Measurements from ENCODE around the gene ANXA6. TPM values are rescaled to one million over a fixed set of nuclear protein-coding genes. Genes with fewer than 3 reads are reported as not detected.

ANXA6 gene
- total RNA-seq, 1 experiment from 2014 or later: 331 TPM

GRCh38 chr5:151086905-151087360, 70.6 kb downstream of the ANXA6 start:
- no peaks in the 10 kb centered on the region for H3K36me3 ChIP-seq
- no peak overlapping the region for H3K4me3 ChIP-seq
- no peak for DNase-seq
- no peaks in the 10 kb centered on the region for H3K27me3 ChIP-seq
- no peaks in the 10 kb centered on the region for H3K9me3 ChIP-seq

GRCh38 chr5:151086192-151086869, 71.2 kb downstream of the ANXA6 start:
- no peaks in the 10 kb centered on the region for H3K9me3 ChIP-seq
- H3K36me3 ChIP-seq: no peaks in the 10 kb centered on the region
- DNase-seq: no peak
- no peaks in the 10 kb centered on the region for H3K27me3 ChIP-seq
- no peak overlapping the region for H3K4me3 ChIP-seq

- DNase-seq: no peak
- H3K27me3 ChIP-seq: no peaks in the 10 kb centered on the region
- H3K36me3 ChIP-seq: no peaks in the 10 kb centered on the region
- H3K9me3 ChIP-seq: no peaks in the 10 kb centered on the region
- H3K4me3 ChIP-seq: no peak overlapping the region
Observed at GRCh38 chr5:151085517-151086041, 72.0 kb downstream of the ANXA6 start.

- Histone ChIP-seq H3K27me3 (no peaks in the 10 kb centered on the region), H3K4me3 (no peak overlapping the region), H3K36me3 (no peaks in the 10 kb centered on the region), H3K9me3 (no peaks in the 10 kb centered on the region)
- DNase-seq: no peak
Observed at GRCh38 chr5:151084363-151084762, 73.2 kb downstream of the ANXA6 start.

- Histone ChIP-seq H3K9me3 (no peaks in the 10 kb centered on the region), H3K36me3 (peaks cover 7% of the 10 kb centered on the region), H3K27me3 (no peaks in the 10 kb centered on the region), H3K4me3 (no peak overlapping the region)
- DNase-seq: no peak
Observed at GRCh38 chr5:151083081-151083676, 74.4 kb downstream of the ANXA6 start.

DNA sequence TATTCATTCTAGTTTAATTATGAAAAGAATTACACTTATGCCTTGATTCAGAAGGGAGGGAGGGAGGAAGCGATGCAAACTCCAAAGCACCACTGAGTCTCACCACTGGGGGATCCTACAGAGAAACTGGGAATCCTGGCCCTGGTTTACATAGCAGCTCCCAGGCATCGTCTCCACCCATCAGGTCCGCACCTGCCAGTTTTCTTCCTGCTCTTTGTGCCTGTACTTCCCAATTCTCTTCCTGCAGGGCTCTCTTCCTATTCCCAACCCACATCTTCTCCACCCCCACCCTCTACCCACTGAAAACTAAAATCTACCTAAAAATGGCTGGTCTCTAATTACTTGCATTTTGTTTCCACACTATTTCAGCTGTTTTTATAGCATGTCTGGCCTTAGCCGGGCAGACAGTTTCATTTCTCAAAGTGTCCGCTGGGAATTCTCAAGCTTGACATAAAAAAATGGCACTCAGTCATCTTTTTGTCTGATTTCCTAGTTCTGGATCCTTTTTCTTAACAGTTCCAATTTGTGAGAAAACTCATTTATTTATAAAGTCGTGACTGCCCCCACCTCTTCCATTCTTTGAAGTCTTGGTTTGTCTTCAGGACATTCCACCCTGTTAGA, 75.2 kb downstream of the ANXA6 start:
- H3K4me3 ChIP-seq: no peak overlapping the region
- peaks cover 14% of the 10 kb centered on the region for H3K36me3 ChIP-seq
- H3K27me3 ChIP-seq: no peaks in the 10 kb centered on the region
- no peaks in the 10 kb centered on the region for H3K9me3 ChIP-seq
- no peak for DNase-seq

- no peak for DNase-seq
- peak overlapping the region; percentile 84 for H3K4me3 ChIP-seq
- peaks cover 18% of the 10 kb centered on the region for H3K36me3 ChIP-seq
- H3K9me3 ChIP-seq: no peaks in the 10 kb centered on the region
- no peaks in the 10 kb centered on the region for H3K27me3 ChIP-seq
Observed at GRCh38 chr5:151081431-151082281, 75.9 kb downstream of the ANXA6 start.

DNA sequence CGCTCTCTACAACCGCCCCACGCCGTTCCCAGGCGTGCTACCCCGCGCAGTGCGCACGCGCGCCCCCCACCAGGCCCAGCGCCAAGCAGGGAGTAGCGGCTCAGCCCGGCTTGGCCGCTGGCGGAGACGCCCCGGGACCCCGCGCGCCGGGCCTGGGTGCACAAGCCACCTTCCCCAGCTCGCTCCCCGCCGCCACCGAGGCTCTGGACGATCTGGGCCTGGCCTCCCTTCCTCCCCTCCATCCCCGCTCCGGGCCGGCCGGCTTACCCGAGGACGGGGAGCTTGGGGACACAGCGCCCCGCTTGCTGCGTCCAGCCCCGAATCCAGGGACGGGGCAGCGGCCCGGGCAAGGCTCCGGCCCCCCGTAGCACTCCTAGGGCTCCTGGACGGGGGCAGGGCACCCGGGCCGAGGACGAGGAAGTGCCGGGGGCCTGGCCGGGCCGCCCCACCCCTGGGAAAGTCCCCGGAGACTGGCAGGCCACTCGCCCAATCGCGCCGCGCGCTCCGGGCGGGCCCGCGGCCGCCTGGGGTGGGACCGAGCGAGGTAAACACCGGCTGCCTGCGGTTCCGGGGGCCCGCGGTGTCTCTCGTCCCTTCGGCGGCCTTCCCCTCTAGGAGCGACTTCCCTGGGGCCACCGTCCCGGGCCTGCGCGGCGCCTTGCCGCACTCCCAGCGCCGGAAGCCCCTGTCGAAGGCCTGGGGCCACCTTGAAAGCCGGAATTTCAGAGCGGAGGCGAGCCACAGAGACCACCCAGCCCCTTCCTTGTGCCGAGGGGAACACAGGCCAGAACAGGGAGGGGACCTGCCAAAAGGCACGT, 76.8 kb downstream of the ANXA6 start, which contains the start of gene TNIP1:
TSS of gene TNIP1 (minus strand) at position 422 of the 818 bp plus-strand sequence. CDS start 15,939 bp downstream, outside the sequence.
- H3K4me3 ChIP-seq: peak within 1 kb of the TSS; percentile 84
- no peaks in the 10 kb centered on the region for H3K9me3 ChIP-seq
- peak; percentile 96 for DNase-seq
- H3K36me3 ChIP-seq: peaks cover 18% of the 10 kb centered on the region
- no peaks in the 10 kb centered on the region for H3K27me3 ChIP-seq

GRCh38 chr5:151079838-151080612, 77.6 kb downstream of the ANXA6 start:
- Histone ChIP-seq H3K27me3 (no peaks in the 10 kb centered on the region), H3K9me3 (no peaks in the 10 kb centered on the region), H3K4me3 (peak overlapping the region; percentile 84), H3K36me3 (peaks cover 18% of the 10 kb centered on the region)
- peak; percentile 53 for DNase-seq

- peaks cover 18% of the 10 kb centered on the region for H3K36me3 ChIP-seq
- no peak overlapping the region for H3K4me3 ChIP-seq
Observed at GRCh38 chr5:151078490-151079262, 78.9 kb downstream of the ANXA6 start.

GRCh38 chr5:151077967-151078366, 79.6 kb downstream of the ANXA6 start:
- Histone ChIP-seq H3K9me3 (0 out of 2 replicates have a peak, but pooled peaks cover 3% of the 10 kb centered on the region), H3K4me3 (no peak overlapping the region), H3K36me3 (peaks cover 18% of the 10 kb centered on the region), H3K27me3 (no peaks in the 10 kb centered on the region)
- DNase-seq: no peak

More at GRCh38 chr5:151078490-151079262, 78.9 kb downstream of the ANXA6 start:
- H3K9me3 ChIP-seq: 0 out of 2 replicates have a peak, but pooled peaks cover 3% of the 10 kb centered on the region
- H3K27me3 ChIP-seq: no peaks in the 10 kb centered on the region
- DNase-seq: no peak

- Histone ChIP-seq H3K27me3 (no peaks in the 10 kb centered on the region), H3K9me3 (0 out of 2 replicates have a peak, but pooled peaks cover 3% of the 10 kb centered on the region), H3K36me3 (peaks cover 18% of the 10 kb centered on the region), H3K4me3 (no peak overlapping the region)
- no peak for DNase-seq
Observed at GRCh38 chr5:151077419-151077818, 80.2 kb downstream of the ANXA6 start.

- Histone ChIP-seq H3K36me3 (peaks cover 18% of the 10 kb centered on the region), H3K9me3 (0 out of 2 replicates have a peak, but pooled peaks cover 3% of the 10 kb centered on the region), H3K27me3 (no peaks in the 10 kb centered on the region), H3K4me3 (no peak overlapping the region)
- no peak for DNase-seq
Observed at GRCh38 chr5:151076616-151077015, 81.0 kb downstream of the ANXA6 start.

DNA sequence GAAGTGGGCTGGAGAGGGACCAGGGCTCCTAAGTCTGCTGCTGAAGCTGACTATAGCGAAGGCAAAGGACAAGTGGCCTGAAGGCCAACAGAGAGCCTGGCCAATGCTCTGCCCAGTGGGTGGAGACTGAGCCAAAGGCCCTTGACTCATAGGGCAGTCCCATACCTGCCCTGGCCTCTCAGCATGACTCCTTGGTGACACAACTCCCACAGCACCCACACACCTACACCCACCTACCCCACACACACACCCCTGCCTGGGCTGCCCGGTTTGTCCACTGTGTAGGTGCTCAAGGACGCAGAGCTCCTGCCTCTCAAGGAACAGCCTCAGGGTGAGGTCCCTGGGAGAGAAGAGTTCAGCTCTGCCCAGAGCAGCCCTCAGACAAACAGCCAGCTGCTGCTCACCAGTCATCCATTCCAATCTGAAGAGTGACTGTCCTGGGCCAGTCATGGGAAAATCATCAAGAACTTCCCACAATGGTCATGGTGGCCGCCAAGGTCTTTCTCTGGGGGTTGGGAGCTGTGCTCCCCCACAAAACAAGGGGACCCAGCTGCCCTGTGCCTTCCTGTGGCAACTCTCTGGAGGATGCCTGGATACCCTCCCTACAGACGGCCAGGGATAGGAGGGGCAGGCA, 81.8 kb downstream of the ANXA6 start:
- H3K36me3 ChIP-seq: peaks cover 19% of the 10 kb centered on the region
- no peak overlapping the region for H3K4me3 ChIP-seq
- DNase-seq: peak; percentile 39
- no peaks in the 10 kb centered on the region for H3K27me3 ChIP-seq
- 0 out of 2 replicates have a peak, but pooled peaks cover 3% of the 10 kb centered on the region for H3K9me3 ChIP-seq

Measured in MG63 (cell line).